Caco-2 (cell line): ENCODE data around the gene CLDN19. TPM values are rescaled to one million over a fixed set of nuclear protein-coding genes. Genes with fewer than 3 reads are reported as not detected.

Source experiments
- BruUV-seq: library from RNA; stranded (reverse); fragments of 400-500 nt; replicated peaks from 2 replicates; lab custom pipeline; 2021; lab: Mats Ljungman, UMichigan
- CTCF ChIA-PET: fragments of 300-600 bp; sonication (Branson Sonifier 250); formaldehyde crosslinking; loops from one replicate; lab custom pipeline; 2022; ENCODE audit warnings: antibody characterized with exemption; lab: Charles Lee
- POLR2A ChIA-PET: fragments of 300-600 bp; sonication (Branson Sonifier 250); formaldehyde crosslinking; loops from one replicate; lab custom pipeline; 2022; ENCODE audit warnings: antibody characterized with exemption; lab: Charles Lee
- DNase-seq, 2 experiments: peaks; one replicate each; pipeline versions ENCODE4 v3.0.0 to v3.0.0-alpha.2; 2020 to 2022
- H3K27me3 ChIP-seq: replicated peaks from 2 replicates; pipeline ENCODE4 v1.6.0; 2011; ENCODE audit warnings: low read length; ENCODE audit not compliant: control insufficient read depth, insufficient read depth
- H3K36me3 ChIP-seq: 2 replicates; pipeline ENCODE4 v1.5.1; 2011; ENCODE audit warnings: low read length; ENCODE audit not compliant: control insufficient read depth, insufficient read depth
- H3K4me1 ChIP-seq: fragments of 250-450 bp; sonication (Bioruptor Pico); 2 replicates; pipeline ENCODE4 v1.5.1; 2020; ENCODE audit warnings: mild to moderate bottlenecking
- H3K4me3 ChIP-seq: 2 replicates; pipeline ENCODE4 v1.5.1; 2011; ENCODE audit warnings: low read depth, mild to moderate bottlenecking, control low read depth, low read length
- H3K9me3 ChIP-seq: fragments of 250-450 bp; sonication (Bioruptor Pico); 2 replicates; pipeline ENCODE4 v1.5.1; 2020; ENCODE audit warnings: mild to moderate bottlenecking, moderate library complexity
- H3K27ac Mint-ChIP-seq: one replicate; pipeline ENCODE4 v1.8.0; 2022; ENCODE audit warnings: mixed read lengths; ENCODE audit not compliant: unreplicated experiment
- H3K27me3 Mint-ChIP-seq: one replicate; pipeline ENCODE4 v1.8.0; 2022; ENCODE audit warnings: mixed read lengths; ENCODE audit not compliant: insufficient read depth, unreplicated experiment
- H3K36me3 Mint-ChIP-seq: one replicate; pipeline ENCODE4 v1.8.0; 2022; ENCODE audit warnings: mild to moderate bottlenecking, mixed read lengths; ENCODE audit not compliant: insufficient read depth, unreplicated experiment
- H3K4me1 Mint-ChIP-seq: one replicate; pipeline ENCODE4 v1.8.0; 2022; ENCODE audit warnings: low read depth, mixed read lengths; ENCODE audit not compliant: unreplicated experiment
- H3K4me3 Mint-ChIP-seq: one replicate; pipeline ENCODE4 v1.8.0; 2022; ENCODE audit warnings: mild to moderate bottlenecking, moderate library complexity, mixed read lengths; ENCODE audit not compliant: unreplicated experiment
- H3K9me3 Mint-ChIP-seq: one replicate; pipeline ENCODE4 v1.8.0; 2022; ENCODE audit warnings: mixed read lengths; ENCODE audit not compliant: unreplicated experiment
- CTCF ChIP-seq, 2 experiments: fragments of 200-600 bp in 1 of 2; IDR thresholded peaks; 1 replicate in 1 of 2; 2 replicates in 1 of 2; pipeline versions ENCODE4 v1.5.1 to v1.8.0; 2011 to 2022; ENCODE audit warnings: antibody characterized with exemption in 1 of 2, control low read depth in 1 of 2, inconsistent platforms in 1 of 2, low read depth in 1 of 2, low read length in 1 of 2, mild to moderate bottlenecking in 1 of 2, moderate library complexity in 1 of 2; ENCODE audit not compliant: insufficient read depth in 1 of 2, severe bottlenecking in 1 of 2, unreplicated experiment in 1 of 2
- intact Hi-C: fragments of 100-400 bp; cut with micrococcal nuclease; formaldehyde crosslinking; loops from one replicate; pipeline ENCODE4 v1.10.0; 2022; ENCODE audit not compliant: unreplicated experiment
- total RNA-seq: library from RNA; stranded (reverse); gene quantifications from 2 replicates; pipeline ENCODE4 v1.2.3, GENCODE V29; 2022

Gene CLDN19
- total RNA-seq, 1 experiment from 2014 or later = 4.0 TPM

- H3K4me1 ChIP-seq = peaks cover 14% of the 10 kb centered on the region
- no peak for TF ChIP-seq CTCF (IDR thresholded peaks at IDR 0.05; ENCODE audit: insufficient read depth in 1 of 2, low read depth in 1 of 2, low read length in 1 of 2, severe bottlenecking in 1 of 2, unreplicated experiment in 1 of 2)
- H3K27me3 ChIP-seq = no peaks in the 10 kb centered on the region
- Mint-ChIP-seq H3K36me3 (no peaks in the 10 kb centered on the region), H3K4me3 (no peak overlapping the region), H3K9me3 (no peaks in the 10 kb centered on the region), H3K4me1 (peaks cover 12% of the 10 kb centered on the region), H3K27me3 (no peaks in the 10 kb centered on the region), H3K27ac (no peak overlapping the region)
- peak in 1 of 2 experiments; percentile 15 for DNase-seq
- CTCF ChIA-PET = interaction anchor here (1.4 kb wide), 1 partner anchor 164 kb away, joined by 3 read pairs; no protein-coding TSS in a partner anchor
- POLR2A ChIA-PET = no interaction called here
- intact Hi-C loops = no loop called here
- no peaks in the 10 kb centered on the region for H3K9me3 ChIP-seq
- no TSS peak for BruUV-seq
- H3K4me3 ChIP-seq = no peak overlapping the region
- H3K36me3 ChIP-seq = no peaks in the 10 kb centered on the region
Measured at GRCh38 chr1:42742141-42742540, 2.1 kb upstream of the CLDN19 start.

- H3K4me3 ChIP-seq = no peak overlapping the region
- TF ChIP-seq CTCF (IDR thresholded peaks at IDR 0.05; ENCODE audit: insufficient read depth in 1 of 2, low read depth in 1 of 2, low read length in 1 of 2, severe bottlenecking in 1 of 2, unreplicated experiment in 1 of 2) = no peak
- no peaks in the 10 kb centered on the region for H3K9me3 Mint-ChIP-seq
- no peaks in the 10 kb centered on the region for H3K36me3 Mint-ChIP-seq
- no TSS peak for BruUV-seq
- no peaks in the 10 kb centered on the region for H3K36me3 ChIP-seq
- no peak overlapping the region for H3K27ac Mint-ChIP-seq
- no peak for DNase-seq
- H3K4me1 ChIP-seq = peaks cover 14% of the 10 kb centered on the region
- no peaks in the 10 kb centered on the region for H3K27me3 ChIP-seq
- POLR2A ChIA-PET = no interaction called here
- CTCF ChIA-PET = interaction anchor here (1.4 kb wide), 1 partner anchor 164 kb away, joined by 3 read pairs; no protein-coding TSS in a partner anchor
- H3K4me3 Mint-ChIP-seq = no peak overlapping the region
- H3K4me1 Mint-ChIP-seq = peaks cover 16% of the 10 kb centered on the region
- no peaks in the 10 kb centered on the region for H3K9me3 ChIP-seq
- H3K27me3 Mint-ChIP-seq = no peaks in the 10 kb centered on the region
- intact Hi-C loops = no loop called here
Measured at GRCh38 chr1:42741706-42742105, 1.7 kb upstream of the CLDN19 start.

- Histone ChIP-seq H3K36me3 (no peaks in the 10 kb centered on the region), H3K4me3 (no peak overlapping the region), H3K4me1 (peaks cover 14% of the 10 kb centered on the region), H3K27me3 (no peaks in the 10 kb centered on the region), H3K9me3 (no peaks in the 10 kb centered on the region)
- no peaks in the 10 kb centered on the region for H3K36me3 Mint-ChIP-seq
- ChIA-PET CTCF (interaction anchor here (1.4 kb wide), 1 partner anchor 163 kb away, joined by 3 read pairs; no protein-coding TSS in a partner anchor), POLR2A (no interaction called here)
- TF ChIP-seq CTCF (IDR thresholded peaks at IDR 0.05; ENCODE audit: insufficient read depth in 1 of 2, low read depth in 1 of 2, low read length in 1 of 2, severe bottlenecking in 1 of 2, unreplicated experiment in 1 of 2) = no peak
- no peaks in the 10 kb centered on the region for H3K9me3 Mint-ChIP-seq
- H3K4me3 Mint-ChIP-seq = no peak overlapping the region
- H3K4me1 Mint-ChIP-seq = peaks cover 21% of the 10 kb centered on the region
- H3K27me3 Mint-ChIP-seq = no peaks in the 10 kb centered on the region
- BruUV-seq = no TSS peak
- no peak overlapping the region for H3K27ac Mint-ChIP-seq
- intact Hi-C loops = no loop called here
- DNase-seq = no peak
Measured at GRCh38 chr1:42740851-42741580, 980 bp upstream of the CLDN19 start.
